ENCODE data around the gene HPCA.

Gene HPCA

DNA sequence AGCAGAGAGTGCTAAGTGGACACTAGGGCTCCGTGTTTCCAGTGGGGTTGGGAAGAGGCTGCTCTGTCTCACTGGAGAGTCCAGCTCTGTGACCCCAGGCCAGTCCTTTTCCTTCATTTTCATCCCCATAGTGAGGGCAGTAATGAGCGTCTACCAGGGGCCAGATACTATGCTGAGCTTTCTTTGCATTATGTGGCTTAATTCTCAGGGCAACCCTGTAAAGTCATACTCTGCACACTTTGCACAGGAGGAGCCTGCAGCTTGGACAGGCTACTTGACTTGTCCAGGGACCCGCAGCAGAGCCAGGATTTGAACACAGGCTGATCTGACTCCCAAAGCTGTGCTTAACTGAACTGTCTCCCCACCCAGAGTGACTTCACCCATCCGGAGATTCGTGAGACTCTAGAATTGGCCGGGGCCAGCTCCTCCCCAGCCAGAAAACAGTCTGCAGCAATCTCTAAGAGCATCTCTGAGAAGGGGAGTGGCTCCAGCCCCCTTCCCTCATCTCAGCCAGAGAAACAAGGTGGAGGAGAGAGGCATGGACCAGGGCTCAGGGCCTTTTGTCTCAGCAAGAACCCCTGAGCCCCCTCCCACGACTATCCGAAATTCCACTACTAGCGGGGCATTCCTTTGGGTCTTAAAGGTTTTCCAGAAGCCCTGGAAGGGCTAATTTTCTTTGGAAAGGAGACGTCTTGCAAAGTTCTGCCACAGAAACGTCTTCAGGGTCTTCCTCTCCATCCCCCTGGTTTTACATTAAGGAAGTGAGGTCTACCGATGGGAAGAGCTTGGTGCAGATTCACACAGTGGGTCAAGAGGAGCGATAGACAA lies 14.7 kb upstream of the HPCA start:
- no peak for DNase-seq

DNA sequence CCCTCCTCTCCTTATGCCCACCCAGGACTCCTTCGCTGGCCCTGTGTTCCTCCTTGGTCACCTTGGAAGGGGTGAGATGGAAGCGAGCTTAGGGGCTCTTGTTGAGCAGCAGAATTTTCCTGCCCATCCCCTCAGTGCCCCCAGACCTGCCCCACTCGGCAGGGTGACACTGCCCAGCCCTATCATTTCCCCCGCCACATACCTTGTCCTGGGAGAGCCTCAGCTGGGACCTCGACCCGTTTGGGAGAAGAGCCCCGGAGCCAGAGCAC lies 14.2 kb upstream of the HPCA start:
- DNase-seq, result no peak

GRCh38 chr1:32873484-32873883 lies 12.8 kb upstream of the HPCA start:
- no peak for DNase-seq

DNA sequence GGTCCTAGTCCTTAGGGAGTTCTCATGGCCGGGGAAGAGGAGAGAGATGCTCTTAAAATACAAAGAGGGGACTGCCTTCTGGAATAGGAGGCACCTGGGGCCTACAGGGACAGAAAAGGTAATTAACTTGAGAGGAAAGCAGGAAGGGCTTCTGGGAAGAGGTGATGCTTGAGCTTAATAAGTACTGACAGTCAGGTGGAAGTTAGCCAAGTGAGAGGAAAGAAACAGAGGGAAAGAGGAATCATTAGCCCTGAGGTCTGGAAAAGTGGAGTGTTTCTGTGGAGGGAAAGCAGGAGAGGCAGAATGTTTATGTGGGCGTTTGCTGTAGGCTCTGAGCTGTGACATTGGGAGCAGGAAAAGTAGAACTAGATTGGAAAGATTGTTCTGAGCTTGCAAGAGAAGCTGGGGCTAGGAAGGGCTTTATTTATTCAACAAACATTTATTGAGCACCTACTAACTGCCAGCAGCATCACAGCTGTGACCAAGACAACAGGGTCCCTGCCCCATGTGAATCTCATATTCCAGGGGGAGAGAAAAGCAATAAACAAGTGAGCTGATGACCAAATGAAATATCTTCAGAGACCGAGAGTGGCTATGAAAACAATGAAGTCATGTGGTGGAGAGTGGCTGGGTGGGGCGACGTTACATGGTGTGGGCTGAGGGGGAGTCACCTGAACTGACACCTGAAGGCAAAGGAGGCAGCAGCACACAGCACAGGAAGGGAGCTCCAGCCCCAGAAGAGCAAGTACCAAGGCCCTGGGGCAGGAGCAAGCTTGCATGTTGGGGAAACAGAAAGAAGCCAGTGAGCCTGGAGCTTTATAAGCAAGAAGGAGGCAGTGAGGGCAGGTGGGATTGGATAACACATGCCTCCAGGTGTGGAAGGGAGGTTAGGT lies 11.2 kb upstream of the HPCA start:
- no peak for DNase-seq

GRCh38 chr1:32876341-32877210 lies 9.7 kb upstream of the HPCA start:
- no peak for DNase-seq

DNA sequence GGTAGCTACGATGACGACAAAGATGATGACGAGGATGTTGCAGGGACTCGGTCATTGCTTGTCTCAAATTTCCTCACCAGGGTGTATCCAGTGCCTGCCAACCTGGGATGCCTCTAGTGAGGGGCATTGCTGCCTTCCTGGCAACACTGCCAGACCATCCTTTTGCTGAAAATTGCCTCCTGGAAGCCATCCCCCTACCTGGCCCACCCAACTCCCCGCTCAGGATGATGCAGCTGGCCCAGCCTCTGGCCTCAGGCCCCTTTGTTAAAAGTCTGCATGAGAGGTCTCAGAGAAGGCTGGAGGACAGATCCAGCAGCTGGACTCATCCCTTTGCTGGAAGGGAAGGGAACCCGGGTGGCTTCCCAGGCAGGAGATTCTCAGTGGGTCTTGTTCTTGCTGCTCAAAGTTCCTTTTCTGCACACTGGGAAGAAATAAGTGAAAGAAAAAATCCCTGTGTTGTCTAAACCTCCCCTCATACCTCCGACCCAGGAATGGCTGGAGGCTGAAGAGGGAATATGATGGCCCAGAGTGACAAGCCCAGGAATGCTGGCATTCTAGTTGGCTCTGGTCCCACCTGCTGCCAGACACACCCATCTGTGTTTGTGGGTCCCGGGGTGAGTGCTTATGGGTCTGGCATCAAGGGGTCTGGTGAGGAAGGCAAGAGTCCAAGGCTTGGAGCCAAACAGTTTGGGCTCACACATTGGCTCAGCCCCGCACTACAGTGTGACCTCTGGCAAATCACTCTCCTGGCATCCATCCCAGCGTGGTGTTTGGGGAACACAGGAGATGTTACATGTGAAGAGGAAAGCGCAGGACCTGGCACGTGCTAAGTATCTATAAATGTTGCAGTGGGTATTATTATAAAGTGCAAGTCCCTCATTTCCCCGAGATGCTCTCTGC lies 8.8 kb upstream of the HPCA start:
- no peak for DNase-seq

- no peak for DNase-seq
Observed at GRCh38 chr1:32878183-32878582, 8.1 kb upstream of the HPCA start.

GRCh38 chr1:32878637-32879041 lies 7.7 kb upstream of the HPCA start:
- no peak for DNase-seq

- no peak for DNase-seq
Observed at GRCh38 chr1:32881291-32881690, 5.0 kb upstream of the HPCA start.

- DNase-seq, result no peak
Observed at GRCh38 chr1:32881871-32882850, 4.1 kb upstream of the HPCA start.

DNA sequence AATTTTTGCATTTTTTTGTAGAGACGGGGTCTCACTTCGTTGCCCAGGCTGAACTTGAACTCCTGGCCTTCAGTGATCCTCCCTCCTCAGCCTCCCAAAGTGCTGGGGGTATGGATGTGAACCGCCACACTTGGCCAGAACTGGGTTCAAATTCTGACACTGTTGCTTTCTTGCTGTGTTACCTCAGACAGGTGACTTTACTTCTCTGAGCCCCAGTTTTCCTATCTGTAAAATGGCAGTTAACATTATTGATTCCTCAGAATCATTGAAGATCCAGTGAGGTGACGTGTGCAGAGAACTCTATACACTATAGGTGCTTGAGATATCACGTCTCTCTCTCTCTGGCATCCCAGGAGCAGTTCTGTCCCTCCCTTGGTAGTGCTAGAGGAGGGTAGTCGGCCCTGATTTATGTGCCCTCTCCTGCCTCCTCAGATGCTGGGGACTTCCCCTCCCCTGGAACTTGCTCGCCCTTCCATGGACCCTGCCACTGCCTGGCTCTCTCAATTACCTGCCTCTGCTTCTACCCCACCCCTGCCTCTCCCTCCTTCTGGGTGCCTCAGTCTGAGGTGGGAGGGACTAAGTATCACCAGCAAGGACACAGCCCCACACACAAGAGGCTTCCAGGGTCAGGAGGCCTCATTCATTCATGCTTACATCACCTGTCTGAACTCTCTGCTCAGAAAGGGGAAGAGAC lies 2.8 kb upstream of the HPCA start:
- no peak for DNase-seq

DNA sequence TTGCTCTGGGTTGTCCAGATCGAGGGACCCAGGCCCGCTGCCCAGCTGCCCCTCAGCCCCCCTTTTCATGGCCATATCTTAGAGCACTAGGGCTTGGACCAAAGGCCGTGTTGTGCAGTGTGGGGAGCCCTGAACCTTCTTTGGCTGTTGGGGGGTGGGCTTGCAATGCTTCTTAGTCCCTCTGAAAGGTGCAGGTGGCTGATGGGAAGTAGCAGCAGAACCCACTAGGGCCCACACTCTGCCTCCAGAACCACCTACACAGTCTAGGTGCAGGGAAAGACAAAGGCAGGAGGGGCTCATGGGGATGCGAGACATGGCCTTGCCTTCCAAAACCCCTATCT lies 2.3 kb upstream of the HPCA start:
- no peak for DNase-seq

DNA sequence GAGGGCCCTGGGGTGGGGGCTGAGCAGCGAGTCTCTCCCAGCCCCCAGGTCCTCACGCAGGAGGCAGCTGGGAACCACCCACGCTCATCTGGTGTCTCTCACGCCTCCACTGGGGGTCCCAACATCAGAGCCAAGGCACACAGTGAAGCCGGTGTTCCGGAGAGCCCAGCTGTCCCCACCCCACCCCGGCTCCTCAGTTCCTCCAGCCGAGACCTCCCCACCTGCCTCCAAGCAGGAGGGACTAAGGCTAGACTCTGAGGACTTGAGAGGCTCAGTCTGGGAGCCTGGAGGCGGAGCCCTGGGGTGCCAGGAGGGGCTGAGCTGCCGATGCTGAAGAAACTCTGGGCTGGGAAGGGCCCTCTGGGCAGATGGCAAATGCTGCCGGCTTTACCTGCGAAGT lies 1.6 kb upstream of the HPCA start:
- DNase-seq, result no peak

DNA sequence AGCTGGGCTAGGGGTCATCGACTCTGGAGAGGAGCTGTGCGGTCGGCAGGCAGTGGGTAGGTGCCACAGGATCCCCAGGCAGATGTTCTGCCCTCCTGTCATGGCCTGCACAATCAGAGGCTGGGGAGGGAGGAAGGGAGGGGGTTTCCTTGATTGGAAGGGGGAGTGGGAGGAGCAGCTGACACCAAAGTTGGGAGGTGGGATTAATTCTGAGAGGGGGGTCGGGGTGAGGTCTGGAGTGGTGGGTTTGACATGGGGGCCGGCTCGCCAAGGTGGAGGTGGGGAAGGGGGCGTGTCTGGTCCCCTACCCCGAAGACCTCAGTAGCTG lies 651 bp upstream of the HPCA start:
- DNase-seq, result no peak

GRCh38 chr1:32886828-32887414 lies 630 bp downstream of the HPCA start:
- no peak for DNase-seq

DNA sequence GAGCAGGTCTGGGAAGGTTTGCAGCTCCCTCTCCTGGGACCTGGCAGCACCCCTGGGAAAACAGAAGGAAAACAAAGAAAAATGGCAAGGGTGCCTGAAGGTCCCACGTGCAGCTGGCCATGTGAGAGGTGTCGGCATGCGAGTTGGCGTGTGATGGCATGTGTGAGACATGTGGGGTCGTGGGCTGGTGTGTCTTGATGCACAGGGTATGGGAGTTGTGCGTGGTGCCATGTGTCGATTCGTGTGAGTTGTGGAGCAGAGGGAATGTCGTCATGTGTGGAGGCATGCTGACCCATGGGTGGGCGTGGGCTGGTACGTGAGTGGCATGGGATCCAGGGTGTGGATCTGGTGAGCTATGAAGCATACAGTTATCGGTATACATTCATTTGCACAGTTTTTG lies 1.3 kb downstream of the HPCA start:
- no peak for DNase-seq

GRCh38 chr1:32888134-32888533 lies 1.8 kb downstream of the HPCA start:
- no peak for DNase-seq

DNA sequence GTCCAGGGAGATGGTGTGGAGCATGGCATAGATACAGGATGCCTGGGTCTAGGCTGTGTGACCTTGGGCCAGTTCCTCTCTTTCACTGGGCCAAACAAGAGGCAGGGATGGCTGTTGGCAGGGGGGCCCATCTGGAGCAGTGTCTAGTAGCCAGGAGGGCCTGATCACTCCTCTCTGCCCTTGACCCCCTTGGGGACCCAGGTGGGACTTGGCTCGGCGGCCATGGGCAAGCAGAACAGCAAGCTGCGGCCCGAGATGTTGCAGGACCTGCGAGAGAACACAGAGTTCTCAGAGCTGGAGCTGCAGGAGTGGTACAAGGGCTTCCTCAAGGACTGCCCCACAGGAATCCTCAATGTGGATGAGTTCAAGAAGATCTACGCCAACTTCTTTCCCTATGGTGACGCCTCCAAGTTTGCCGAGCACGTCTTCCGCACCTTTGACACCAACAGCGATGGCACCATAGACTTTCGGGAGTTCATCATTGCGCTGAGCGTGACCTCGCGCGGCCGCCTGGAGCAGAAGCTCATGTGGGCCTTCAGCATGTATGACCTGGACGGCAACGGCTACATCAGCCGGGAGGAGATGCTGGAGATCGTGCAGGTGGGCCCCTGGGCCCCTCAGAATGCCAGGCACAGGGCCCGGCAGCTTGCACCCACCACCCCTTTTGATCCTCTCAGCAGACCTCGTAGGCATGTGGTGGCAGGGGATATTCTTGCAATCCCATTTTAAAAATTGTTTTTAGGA lies 2.6 kb downstream of the HPCA start:
- no peak for DNase-seq

- DNase-seq, result no peak
Observed at GRCh38 chr1:32889731-32890278, 3.5 kb downstream of the HPCA start.
